Astrocyte (in vitro differentiated cells and primary cell): Measurements from ENCODE around the gene WNT1. TPM values are rescaled to one million over a fixed set of nuclear protein-coding genes. Genes with fewer than 3 reads are reported as not detected.

Experiments
- DNase-seq: peaks from one replicate; pipeline ENCODE4 v3.0.0-alpha.2; 2010; ENCODE audit warnings: low read depth
- FAIRE-seq: peaks from 2 replicates; lab custom pipeline; 2011; peaks lifted over from hg19 to GRCh38; lab: Jason Lieb, UNC
- H2AFZ ChIP-seq: 2 replicates; pipeline ENCODE4 v1.6.0; 2012; ENCODE audit warnings: low read depth, low read length, inconsistent platforms
- H3K27ac ChIP-seq: 2 replicates; pipeline ENCODE4 v1.5.1; 2011; ENCODE audit warnings: low read depth, low read length, inconsistent platforms
- H3K27me3 ChIP-seq: 2 replicates; pipeline ENCODE4 v1.6.0; 2011; ENCODE audit warnings: low read length, inconsistent platforms; ENCODE audit not compliant: insufficient read depth
- H3K36me3 ChIP-seq: 2 replicates; pipeline ENCODE4 v1.5.1; 2011; ENCODE audit warnings: low read length, inconsistent platforms; ENCODE audit not compliant: insufficient read depth
- H3K4me1 ChIP-seq: 2 replicates; pipeline ENCODE4 v1.5.1; 2011; ENCODE audit warnings: low read length, inconsistent platforms; ENCODE audit not compliant: insufficient read depth
- H3K4me2 ChIP-seq: 2 replicates; pipeline ENCODE4 v1.6.0; 2012; ENCODE audit warnings: low read length, inconsistent platforms
- H3K4me3 ChIP-seq: 2 replicates; pipeline ENCODE4 v1.5.1; 2011; ENCODE audit warnings: low read depth, mild to moderate bottlenecking, low read length, inconsistent platforms; ENCODE audit not compliant: insufficient read depth
- H3K79me2 ChIP-seq: 2 replicates; pipeline ENCODE4 v1.6.0; 2012; ENCODE audit warnings: mild to moderate bottlenecking, low read length, inconsistent platforms; ENCODE audit not compliant: insufficient read depth
- H3K9ac ChIP-seq: 2 replicates; pipeline ENCODE4 v1.6.0; 2012; ENCODE audit warnings: mild to moderate bottlenecking, low read length, inconsistent platforms
- H3K9me3 ChIP-seq: 2 replicates; pipeline ENCODE4 v1.5.1; 2012; ENCODE audit warnings: low read depth, mild to moderate bottlenecking, low read length, inconsistent platforms; ENCODE audit not compliant: insufficient read depth
- H4K20me1 ChIP-seq: 2 replicates; pipeline ENCODE4 v1.6.0; 2012; ENCODE audit warnings: low read length, inconsistent platforms; ENCODE audit not compliant: insufficient read depth
- H3K27ac Mint-ChIP-seq: one replicate; pipeline ENCODE4 v1.8.0; 2021; ENCODE audit warnings: mild to moderate bottlenecking, mixed read lengths; ENCODE audit not compliant: unreplicated experiment
- H3K27me3 Mint-ChIP-seq: one replicate; pipeline ENCODE4 v1.8.0; 2021; ENCODE audit warnings: low read depth, mixed read lengths; ENCODE audit not compliant: unreplicated experiment
- H3K36me3 Mint-ChIP-seq: one replicate; pipeline ENCODE4 v1.8.0; 2021; ENCODE audit warnings: low read depth, mixed read lengths; ENCODE audit not compliant: unreplicated experiment
- H3K4me1 Mint-ChIP-seq: one replicate; pipeline ENCODE4 v1.8.0; 2021; ENCODE audit warnings: low read depth, mixed read lengths; ENCODE audit not compliant: unreplicated experiment
- H3K4me3 Mint-ChIP-seq: one replicate; pipeline ENCODE4 v1.8.0; 2021; ENCODE audit warnings: mild to moderate bottlenecking, moderate library complexity, mixed read lengths; ENCODE audit not compliant: unreplicated experiment
- H3K9me3 Mint-ChIP-seq: one replicate; pipeline ENCODE4 v1.8.0; 2021; ENCODE audit warnings: mild to moderate bottlenecking, mixed read lengths; ENCODE audit not compliant: unreplicated experiment
- EZH2 ChIP-seq: IDR thresholded peaks from 2 replicates; pipeline ENCODE4 v1.6.1; 2012; ENCODE audit warnings: mild to moderate bottlenecking, low read length, inconsistent platforms; ENCODE audit not compliant: insufficient read depth
- total RNA-seq: library from RNA; stranded (reverse); gene quantifications from 2 replicates; pipeline ENCODE4 v1.2.1, GENCODE V29; 2021
- TF ChIP-seq, protein P1 (sequence below): IDR thresholded peaks from 2 replicates; pipeline ENCODE4 v1.5.1; 2011; ENCODE audit warnings: low read depth, mild to moderate bottlenecking, inconsistent platforms, low read length, moderate library complexity; ENCODE audit not compliant: insufficient read depth

The WNT1 gene
- total RNA-seq, 1 donor from 2014 or later: not detected

DNA sequence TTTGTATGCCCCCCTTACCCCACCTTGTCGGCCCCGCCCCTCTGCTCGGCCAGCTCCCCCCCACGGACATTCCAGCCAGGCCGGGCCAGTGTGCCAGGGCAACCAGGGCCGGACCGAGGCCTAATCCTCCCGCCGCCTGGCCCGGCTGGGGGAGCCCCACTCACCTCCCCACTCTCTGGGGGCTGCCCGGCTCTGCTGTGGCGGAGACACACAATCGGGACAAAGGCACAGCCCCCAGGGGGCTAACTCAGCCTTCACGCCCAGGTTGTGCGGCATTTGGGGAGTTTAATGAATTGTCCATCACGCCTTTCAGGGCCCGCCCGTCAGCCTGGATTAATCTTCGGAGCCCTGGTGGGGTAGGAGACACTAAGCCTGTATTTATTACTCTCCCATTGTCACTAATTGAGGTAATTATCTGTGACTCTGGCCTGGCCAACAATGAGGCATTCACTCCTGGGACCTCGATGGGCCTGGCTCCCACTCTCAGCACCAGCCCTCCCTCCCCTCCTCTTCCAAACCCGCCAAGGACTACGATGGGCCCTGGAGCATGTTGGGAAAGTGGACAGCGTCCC is 8.7 kb downstream of the WNT1 start:
- no peak overlapping the region for H3K4me3 Mint-ChIP-seq
- Histone ChIP-seq H4K20me1 (peaks cover 21% of the 10 kb centered on the region), H3K9me3 (peaks cover 5% of the 10 kb centered on the region), H3K79me2 (no peaks in the 10 kb centered on the region), H3K36me3 (no peaks in the 10 kb centered on the region), H3K27ac (no peak overlapping the region), H3K9ac (no peak overlapping the region), H3K4me1 (no peaks in the 10 kb centered on the region), H3K4me3 (no peak overlapping the region), H3K27me3 (peaks cover 77% of the 10 kb centered on the region), H3K4me2 (no peak overlapping the region), H2AFZ (no peak overlapping the region)
- peaks cover 79% of the 10 kb centered on the region for H3K27me3 Mint-ChIP-seq
- FAIRE-seq (no peak), DNase-seq (no peak)
- TF ChIP-seq, protein P1, sequence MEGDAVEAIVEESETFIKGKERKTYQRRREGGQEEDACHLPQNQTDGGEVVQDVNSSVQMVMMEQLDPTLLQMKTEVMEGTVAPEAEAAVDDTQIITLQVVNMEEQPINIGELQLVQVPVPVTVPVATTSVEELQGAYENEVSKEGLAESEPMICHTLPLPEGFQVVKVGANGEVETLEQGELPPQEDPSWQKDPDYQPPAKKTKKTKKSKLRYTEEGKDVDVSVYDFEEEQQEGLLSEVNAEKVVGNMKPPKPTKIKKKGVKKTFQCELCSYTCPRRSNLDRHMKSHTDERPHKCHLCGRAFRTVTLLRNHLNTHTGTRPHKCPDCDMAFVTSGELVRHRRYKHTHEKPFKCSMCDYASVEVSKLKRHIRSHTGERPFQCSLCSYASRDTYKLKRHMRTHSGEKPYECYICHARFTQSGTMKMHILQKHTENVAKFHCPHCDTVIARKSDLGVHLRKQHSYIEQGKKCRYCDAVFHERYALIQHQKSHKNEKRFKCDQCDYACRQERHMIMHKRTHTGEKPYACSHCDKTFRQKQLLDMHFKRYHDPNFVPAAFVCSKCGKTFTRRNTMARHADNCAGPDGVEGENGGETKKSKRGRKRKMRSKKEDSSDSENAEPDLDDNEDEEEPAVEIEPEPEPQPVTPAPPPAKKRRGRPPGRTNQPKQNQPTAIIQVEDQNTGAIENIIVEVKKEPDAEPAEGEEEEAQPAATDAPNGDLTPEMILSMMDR: no peak
- TF ChIP-seq EZH2: peak; percentile 75
- H3K27ac Mint-ChIP-seq: no peak overlapping the region
- no peaks in the 10 kb centered on the region for H3K36me3 Mint-ChIP-seq
- H3K9me3 Mint-ChIP-seq: peaks cover 5% of the 10 kb centered on the region
- peaks cover 9% of the 10 kb centered on the region for H3K4me1 Mint-ChIP-seq

DNA sequence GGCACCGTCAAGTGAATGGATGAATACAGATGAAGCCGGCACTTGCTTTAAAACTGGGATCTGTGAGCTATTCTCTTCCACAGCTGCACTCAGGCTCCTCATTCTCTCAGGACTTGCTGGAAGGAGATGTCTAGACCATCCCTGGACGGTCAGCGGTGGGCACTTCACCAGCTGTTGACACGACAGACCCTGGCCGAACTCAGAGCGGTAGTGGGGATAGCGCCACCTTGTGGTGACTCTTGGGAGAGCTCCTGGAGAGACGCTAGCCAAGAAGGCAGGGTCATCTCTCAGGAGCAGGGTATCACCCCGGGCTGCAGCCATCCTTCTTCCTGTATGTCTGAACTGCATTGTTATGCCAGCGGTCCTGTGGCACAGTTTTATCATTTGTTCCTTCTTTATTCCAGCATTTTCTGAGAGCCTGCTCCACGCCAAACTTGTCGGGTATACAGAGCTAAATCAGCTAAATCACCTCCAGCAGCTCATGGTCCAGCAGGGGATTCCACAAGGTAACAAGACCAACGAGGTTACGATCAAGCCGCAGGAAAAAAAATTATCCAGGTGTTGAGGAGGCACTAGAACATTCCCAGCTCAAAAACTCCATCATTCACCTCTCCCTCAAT is 10.0 kb downstream of the WNT1 start:
- no peak overlapping the region for H3K4me2 ChIP-seq
- H3K27me3 Mint-ChIP-seq: peaks cover 70% of the 10 kb centered on the region
- H3K4me3 ChIP-seq: no peak overlapping the region
- H3K36me3 Mint-ChIP-seq: no peaks in the 10 kb centered on the region
- peak; percentile 7 for TF ChIP-seq EZH2
- TF ChIP-seq, protein P1: peak; percentile 73
- H3K9ac ChIP-seq: no peak overlapping the region
- peaks cover 11% of the 10 kb centered on the region for H4K20me1 ChIP-seq
- no peaks in the 10 kb centered on the region for H3K4me1 ChIP-seq
- no peak overlapping the region for H3K4me3 Mint-ChIP-seq
- H3K9me3 Mint-ChIP-seq: no peaks in the 10 kb centered on the region
- H3K4me1 Mint-ChIP-seq: peaks cover 9% of the 10 kb centered on the region
- DNase-seq (no peak), FAIRE-seq (no peak)
- no peaks in the 10 kb centered on the region for H3K36me3 ChIP-seq
- H3K9me3 ChIP-seq: peaks cover 3% of the 10 kb centered on the region
- H3K27ac ChIP-seq: no peak overlapping the region
- no peak overlapping the region for H2AFZ ChIP-seq
- H3K79me2 ChIP-seq: no peaks in the 10 kb centered on the region
- H3K27ac Mint-ChIP-seq: no peak overlapping the region
- H3K27me3 ChIP-seq: peaks cover 69% of the 10 kb centered on the region

DNA sequence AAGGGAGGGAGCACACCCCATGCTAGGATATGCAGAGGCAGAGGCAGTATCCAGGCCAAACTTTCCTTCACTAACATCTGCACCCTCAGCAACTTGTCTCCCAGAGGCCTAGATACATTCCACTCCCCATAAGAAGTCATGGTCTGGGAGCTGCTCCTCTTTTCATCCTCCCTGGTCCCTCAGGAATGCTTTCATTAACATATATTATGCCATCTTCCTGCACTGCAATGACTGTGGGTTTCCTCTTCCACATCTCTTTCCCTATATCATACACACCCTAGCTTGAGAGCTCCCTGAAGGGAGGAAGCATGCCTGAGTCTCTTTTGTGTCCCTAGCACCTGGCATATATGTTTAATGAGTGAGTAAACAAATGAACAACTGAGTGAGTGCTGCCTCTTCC is 12.4 kb downstream of the WNT1 start:
- TF ChIP-seq, protein P1: no peak
- TF ChIP-seq EZH2: no peak
- Histone ChIP-seq H2AFZ (no peak overlapping the region), H3K36me3 (no peaks in the 10 kb centered on the region), H4K20me1 (peaks cover under 1% of the 10 kb centered on the region), H3K27me3 (peaks cover 58% of the 10 kb centered on the region), H3K9me3 (peaks cover 3% of the 10 kb centered on the region), H3K4me1 (peaks cover 7% of the 10 kb centered on the region), H3K27ac (no peak overlapping the region), H3K4me3 (no peak overlapping the region), H3K79me2 (no peaks in the 10 kb centered on the region), H3K4me2 (no peak overlapping the region), H3K9ac (no peak overlapping the region)
- peak overlapping the region; percentile 3 for H3K27ac Mint-ChIP-seq
- peaks cover 64% of the 10 kb centered on the region for H3K27me3 Mint-ChIP-seq
- no peak overlapping the region for H3K4me3 Mint-ChIP-seq
- FAIRE-seq (no peak), DNase-seq (no peak)
- peaks cover 10% of the 10 kb centered on the region for H3K4me1 Mint-ChIP-seq
- no peaks in the 10 kb centered on the region for H3K9me3 Mint-ChIP-seq
- H3K36me3 Mint-ChIP-seq: no peaks in the 10 kb centered on the region
